Kidney (tissue), 14 donors: Measurements from ENCODE around the gene AMDHD1. TPM values are rescaled to one million over a fixed set of nuclear protein-coding genes. Genes with fewer than 3 reads are reported as not detected.

Experiments
- DNase-seq, 5 donors: peaks; one replicate each; pipeline ENCODE4 v3.0.0-alpha.2; 2013 to 2020
- FAIRE-seq: peaks from 2 replicates; lab custom pipeline; 2012; peaks lifted over from hg19 to GRCh38; lab: Jason Lieb, UNC
- H3K27ac ChIP-seq, 2 donors: one replicate each; pipeline ENCODE4 v1.7.0; 2013; ENCODE audit warnings: low read depth in 2 of 2, low read length in 2 of 2, inconsistent platforms in 1 of 2
- H3K27me3 ChIP-seq: one replicate; pipeline ENCODE4 v1.7.1; 2013; ENCODE audit warnings: low read length, inconsistent platforms; ENCODE audit not compliant: control insufficient read depth, insufficient read depth
- H3K36me3 ChIP-seq, 3 donors: one replicate each; pipeline versions ENCODE4 v1.7.0 to v1.7.1; 2013; ENCODE audit warnings: low read length in 3 of 3, control low read depth in 1 of 3, inconsistent platforms in 1 of 3; ENCODE audit not compliant: insufficient read depth in 3 of 3, control insufficient read depth in 2 of 3
- H3K4me1 ChIP-seq, 3 donors: one replicate each; pipeline versions ENCODE4 v1.7.0 to v1.7.1; 2013; ENCODE audit warnings: low read length in 3 of 3, inconsistent platforms in 1 of 3, low read depth in 1 of 3; ENCODE audit not compliant: control insufficient read depth in 2 of 3, insufficient read depth in 2 of 3
- H3K4me3 ChIP-seq, 3 donors: one replicate each; pipeline versions ENCODE4 v1.7.0 to v1.8.1; 2013; ENCODE audit warnings: low read length in 3 of 3, control low read depth in 1 of 3, inconsistent platforms in 1 of 3
- H3K9ac ChIP-seq, 3 donors: one replicate each; pipeline versions ENCODE4 v1.7.0 to v1.7.1; 2013; ENCODE audit warnings: low read length in 3 of 3, control low read depth in 1 of 3, inconsistent platforms in 1 of 3
- H3K9me3 ChIP-seq, 3 donors: one replicate each; pipeline versions ENCODE4 v1.7.0 to v1.7.1; 2013; ENCODE audit warnings: low read length in 3 of 3, control low read depth in 1 of 3, inconsistent platforms in 1 of 3; ENCODE audit not compliant: control insufficient read depth in 2 of 3, insufficient read depth in 1 of 3
- intact Hi-C: fragments of 100-400 bp; cut with DNase I; formaldehyde crosslinking; loops from one replicate; pipeline ENCODE4 v1.11.1; 2022
- polyA plus RNA-seq: library from polyadenylated mRNA; stranded (reverse); fragments of 350-450 nt; fragmentation: Illumina TruSeq; extraction: RNeasy Lipid Tissue Mini Kit (QIAGEN cat#74804); gene quantifications from one replicate; pipeline ENCODE4 v1.2.3, GENCODE V29; 2014; ENCODE audit warnings: low read depth, low replicate concordance; ENCODE audit not compliant: insufficient read depth
- total RNA-seq: library from RNA; stranded (reverse); fragmentation: NEBNext Ultra II Directional; extraction: Animal tissue kit (Norgen Biotek cat#: 25700); gene quantifications from one replicate; pipeline ENCODE4 v1.2.1, GENCODE V29; 2021
- TF ChIP-seq, protein P1 (sequence below): IDR thresholded peaks from 3 replicates; pipeline ENCODE4 v1.5.1; 2012; ENCODE audit warnings: mild to moderate bottlenecking, moderate library complexity, borderline replicate concordance; ENCODE audit not compliant: insufficient read depth; ENCODE audit errors: extremely low read depth
- donor health status: control.
- donor health status: control.
- donor health status: control.
- donor health status: control.
- donor health status: control.
- donor health status: DM: yes; HTN: yes; CAD: no.
- donor health status: Normal renal cell carcinoma (clear cell type).

AMDHD1 gene
- total and polyA plus RNA-seq, 2 donors from 2014 or later, result 1.2 to 5.9 TPM

DNA sequence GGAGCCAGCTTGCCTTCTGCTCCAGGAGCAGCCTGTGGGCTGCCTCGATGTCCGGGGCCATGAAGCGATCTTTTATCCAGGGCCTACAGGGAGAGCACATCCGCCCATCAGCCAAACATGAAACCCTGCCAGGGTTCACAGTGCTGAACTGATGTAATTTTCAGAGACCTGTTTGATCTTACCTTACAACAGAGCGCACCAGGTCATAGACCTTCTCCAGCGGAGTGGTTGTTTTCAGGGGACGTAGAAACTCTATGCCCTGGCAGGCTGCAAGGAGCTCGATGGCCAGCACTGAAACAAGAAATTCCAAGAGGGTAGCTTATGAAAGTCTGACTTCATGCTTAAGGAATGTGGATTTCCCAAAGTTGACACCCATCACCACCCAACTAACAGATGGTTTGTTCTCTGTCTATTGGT is 33.3 kb downstream of the AMDHD1 start:
- FAIRE-seq (no peak), DNase-seq (peak in 1 of 5 donors; percentile 9)
- no peaks in the 10 kb centered on the region for H3K9me3 ChIP-seq
- H3K4me1 ChIP-seq, result peaks cover 0 to 3% (median 0%) of the 10 kb centered on the region in 3 donors
- H3K4me3 ChIP-seq, result no peak overlapping the region
- no peak overlapping the region for H3K27ac ChIP-seq
- no peaks in the 10 kb centered on the region for H3K36me3 ChIP-seq
- TF ChIP-seq, protein P1, sequence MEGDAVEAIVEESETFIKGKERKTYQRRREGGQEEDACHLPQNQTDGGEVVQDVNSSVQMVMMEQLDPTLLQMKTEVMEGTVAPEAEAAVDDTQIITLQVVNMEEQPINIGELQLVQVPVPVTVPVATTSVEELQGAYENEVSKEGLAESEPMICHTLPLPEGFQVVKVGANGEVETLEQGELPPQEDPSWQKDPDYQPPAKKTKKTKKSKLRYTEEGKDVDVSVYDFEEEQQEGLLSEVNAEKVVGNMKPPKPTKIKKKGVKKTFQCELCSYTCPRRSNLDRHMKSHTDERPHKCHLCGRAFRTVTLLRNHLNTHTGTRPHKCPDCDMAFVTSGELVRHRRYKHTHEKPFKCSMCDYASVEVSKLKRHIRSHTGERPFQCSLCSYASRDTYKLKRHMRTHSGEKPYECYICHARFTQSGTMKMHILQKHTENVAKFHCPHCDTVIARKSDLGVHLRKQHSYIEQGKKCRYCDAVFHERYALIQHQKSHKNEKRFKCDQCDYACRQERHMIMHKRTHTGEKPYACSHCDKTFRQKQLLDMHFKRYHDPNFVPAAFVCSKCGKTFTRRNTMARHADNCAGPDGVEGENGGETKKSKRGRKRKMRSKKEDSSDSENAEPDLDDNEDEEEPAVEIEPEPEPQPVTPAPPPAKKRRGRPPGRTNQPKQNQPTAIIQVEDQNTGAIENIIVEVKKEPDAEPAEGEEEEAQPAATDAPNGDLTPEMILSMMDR, result no peak
- no peaks in the 10 kb centered on the region for H3K27me3 ChIP-seq
- intact Hi-C loops, result no loop called here
- no peak overlapping the region for H3K9ac ChIP-seq

DNA sequence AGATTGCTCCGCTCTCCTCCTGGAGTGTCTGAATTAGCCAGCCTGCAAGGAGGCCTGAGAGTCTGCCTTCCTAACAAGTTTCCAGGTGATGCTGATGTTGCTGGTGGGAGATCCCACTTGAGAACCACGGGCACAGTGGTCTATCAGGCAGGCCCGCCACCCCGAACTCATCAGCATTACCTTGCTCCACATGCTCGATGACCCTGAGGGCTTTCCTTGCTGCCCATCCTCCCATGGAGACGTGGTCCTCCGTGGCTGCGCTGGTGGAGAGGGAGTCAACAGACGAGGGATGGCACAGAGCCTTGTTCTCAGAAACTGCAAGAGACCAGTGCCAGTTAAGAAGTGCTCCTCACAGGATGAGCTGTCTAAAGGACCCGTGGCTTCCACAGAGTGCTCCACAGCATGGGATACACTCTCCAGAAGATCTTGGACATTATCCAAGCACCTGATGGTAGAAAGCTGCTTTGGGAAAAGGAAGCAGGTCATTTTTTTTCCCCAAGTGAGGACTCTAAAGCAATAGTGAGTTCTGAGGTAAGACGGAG is 34.7 kb downstream of the AMDHD1 start:
- peaks cover 0 to 3% (median 0%) of the 10 kb centered on the region in 3 donors for H3K4me1 ChIP-seq
- no peaks in the 10 kb centered on the region for H3K36me3 ChIP-seq
- no peak overlapping the region for H3K4me3 ChIP-seq
- H3K9me3 ChIP-seq, result no peaks in the 10 kb centered on the region
- no peak overlapping the region for H3K9ac ChIP-seq
- DNase-seq (no peak), FAIRE-seq (no peak)
- intact Hi-C loops, result no loop called here
- H3K27ac ChIP-seq, result no peak overlapping the region
- TF ChIP-seq, protein P1, result no peak
- no peaks in the 10 kb centered on the region for H3K27me3 ChIP-seq

DNA sequence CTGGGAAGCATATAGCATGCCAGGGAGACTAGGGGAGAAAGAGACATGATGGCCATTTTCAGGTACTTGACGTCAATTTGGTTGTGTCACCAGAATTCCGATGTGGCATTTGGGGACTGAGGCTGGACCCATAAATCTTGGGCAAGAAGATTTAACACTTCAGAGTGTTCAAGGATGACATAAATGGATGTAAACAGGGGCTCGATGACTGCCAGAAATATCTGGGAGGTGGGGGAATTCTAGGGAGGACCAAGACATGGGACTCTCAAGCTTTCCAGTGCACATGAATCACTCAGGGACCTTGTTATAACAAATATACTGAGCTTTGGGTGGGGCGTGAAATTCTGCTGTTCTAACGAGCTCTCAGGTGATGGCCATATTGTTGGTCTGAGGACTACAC is 35.2 kb downstream of the AMDHD1 start:
- Histone ChIP-seq H3K27me3 (no peaks in the 10 kb centered on the region), H3K9me3 (no peaks in the 10 kb centered on the region), H3K4me3 (no peak overlapping the region), H3K27ac (no peak overlapping the region), H3K9ac (no peak overlapping the region), H3K4me1 (peaks cover 0 to 3% (median 0%) of the 10 kb centered on the region in 3 donors), H3K36me3 (no peaks in the 10 kb centered on the region)
- no peak for DNase-seq
- TF ChIP-seq, protein P1, result no peak
- FAIRE-seq, result no peak
- intact Hi-C loops, result no loop called here

DNA sequence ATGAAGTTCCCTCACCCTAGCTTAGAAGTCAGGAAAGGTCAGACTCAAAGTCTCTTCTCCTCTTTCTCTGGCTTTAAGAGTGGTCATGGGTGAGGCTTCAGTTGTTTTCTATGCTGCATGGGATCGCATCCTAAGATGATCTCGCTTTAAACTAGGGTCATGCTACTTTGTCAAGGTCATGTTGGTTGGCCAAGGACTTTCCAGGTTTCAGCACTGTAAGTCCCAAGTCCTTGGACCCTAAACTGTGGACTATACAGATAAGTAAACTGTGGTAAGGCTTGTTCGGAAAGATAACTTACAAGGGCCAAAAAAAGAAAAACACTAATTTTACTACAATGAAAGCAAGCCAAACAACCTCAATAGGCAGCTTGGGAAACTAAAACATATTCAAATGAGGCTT is 35.6 kb downstream of the AMDHD1 start:
- Histone ChIP-seq H3K4me1 (peaks cover 0 to 3% (median 0%) of the 10 kb centered on the region in 3 donors), H3K9me3 (no peaks in the 10 kb centered on the region), H3K36me3 (no peaks in the 10 kb centered on the region), H3K27ac (no peak overlapping the region), H3K4me3 (no peak overlapping the region), H3K27me3 (no peaks in the 10 kb centered on the region), H3K9ac (no peak overlapping the region)
- TF ChIP-seq, protein P1, result no peak
- DNase-seq (no peak), FAIRE-seq (no peak)
- intact Hi-C loops, result no loop called here
